Pancreas (tissue), 10 donors: ENCODE data around the gene CBY1. TPM values are rescaled to one million over a fixed set of nuclear protein-coding genes. Genes with fewer than 3 reads are reported as not detected.

Source experiments
- ATAC-seq, 4 donors: fragments of 200-7000 bp; cut with Tn5 transposase; one replicate each; pipeline versions ENCODE4 v1.8.0 to v1.9.1; 2020; ENCODE audit warnings: mild to moderate bottlenecking in 4 of 4, moderate library complexity in 4 of 4
- DNase-seq, 6 donors: peaks; one replicate each; pipeline ENCODE4 v3.0.0-alpha.2; 2020
- FAIRE-seq: peaks from 2 replicates; lab custom pipeline; 2012; peaks lifted over from hg19 to GRCh38; lab: Jason Lieb, UNC
- H3K27ac ChIP-seq, 4 donors: fragments of 200-600 bp; sonication (generic); 1 replicate in 3 of 4; 2 replicates in 1 of 4; pipeline versions ENCODE4 v1.5.0 to v1.8.0; 2020
- H3K27me3 ChIP-seq, 4 donors: fragments of 200-600 bp; one replicate each; pipeline ENCODE4 v1.8.0; 2021
- H3K36me3 ChIP-seq, 3 donors: fragments of 200-600 bp; sonication (generic) in 1 of 3; one replicate each; pipeline versions ENCODE4 v1.5.0 to v1.8.0; 2020 to 2021
- H3K4me1 ChIP-seq, 3 donors: fragments of 200-600 bp; one replicate each; pipeline ENCODE4 v1.8.0; 2021
- H3K4me3 ChIP-seq, 4 donors: fragments of 200-600 bp; sonication (generic) in 2 of 4; one replicate each; pipeline versions ENCODE4 v1.5.0 to v1.8.0; 2020 to 2021
- H3K9me3 ChIP-seq, 4 donors: fragments of 200-600 bp; one replicate each; pipeline ENCODE4 v1.8.0; 2021
- CTCF ChIP-seq, 4 donors: fragments of 200-600 bp; sonication (generic) in 3 of 4; IDR thresholded peaks; one replicate each; pipeline versions ENCODE4 v1.5.0 to v1.8.0; 2021; ENCODE audit warnings: antibody characterized with exemption in 4 of 4
- WGBS, 2 donors: extraction: QIAGEN DNeasy Blood & Tissue Kit; methylation state at CpG; one replicate each; pipeline ENCODE4 v1.1.7; 2013; 5-methylcytosine and 5-hydroxymethylcytosine counted together
- intact Hi-C, 3 donors: fragments of 100-400 bp; cut with DNase I; formaldehyde crosslinking; loops; one replicate each; pipeline versions ENCODE4 v1.11.1 to v1.14.2; 2022
- polyA plus RNA-seq, 2 donors: library from polyadenylated mRNA; stranded (reverse); fragments of 200-250 nt; gene quantifications; one replicate each; pipeline ENCODE4 v1.2.3, GENCODE V29; 2013
- total RNA-seq, 6 donors: library from RNA; stranded (reverse); fragmentation: NEBNext Ultra II Directional in 4 of 6; extraction: Animal tissue kit (Norgen Biotek cat#: 25700) in 4 of 6; gene quantifications; one replicate each; pipeline versions ENCODE4 v1.2.1 to v1.2.4, GENCODE V29; 2021 to 2023
- donor health status: healthy with polysubstance abuse.
- donor health status: DM: no; HTN: no; CAD: no; lungs with moderate emphysema.
- donor health status: DM: no; HTN: no; CAD: no.
- donor health status: control.
- donor health status: control.
- donor health status: Bipolar disorder and iron deficiency.
- donor health status: DM: yes; HTN: yes; CAD: no.
- donor health status: DM: no; HTN: no; CAD: no.
- donor health status: DM: no; HTN: no; CAD: no.
- donor health status: DM: yes; HTN: yes; CAD: no.

Gene CBY1
- total and polyA plus RNA-seq, 8 donors, result 15.3 to 37.1 (median 19.2) TPM

- no peaks in the 10 kb centered on the region for H3K27me3 ChIP-seq
- H3K36me3 ChIP-seq, result no peaks in the 10 kb centered on the region
- intact Hi-C loops, result no loop called here
- no peak for TF ChIP-seq CTCF (IDR thresholded peaks at IDR 0.05)
- ATAC-seq (peak in 2 of 4 donors; percentile 7 to 17), DNase-seq (no peak), FAIRE-seq (no peak)
- peaks cover 32 to 39% (median 37%) of the 10 kb centered on the region in 3 donors for H3K4me1 ChIP-seq
- peak overlapping the region in 3 of 4 donors; percentile 1 to 68 (median 58) for H3K27ac ChIP-seq
- 33 to 34% methylated on average over 3 of the region's 3 CpGs for WGBS, 2 donors
- H3K9me3 ChIP-seq, result no peaks in the 10 kb centered on the region
- peak overlapping the region in 1 of 4 donors; percentile 6 for H3K4me3 ChIP-seq
Observed at GRCh38 chr22:38696606-38697424, 40.4 kb downstream of the CBY1 start.

DNA sequence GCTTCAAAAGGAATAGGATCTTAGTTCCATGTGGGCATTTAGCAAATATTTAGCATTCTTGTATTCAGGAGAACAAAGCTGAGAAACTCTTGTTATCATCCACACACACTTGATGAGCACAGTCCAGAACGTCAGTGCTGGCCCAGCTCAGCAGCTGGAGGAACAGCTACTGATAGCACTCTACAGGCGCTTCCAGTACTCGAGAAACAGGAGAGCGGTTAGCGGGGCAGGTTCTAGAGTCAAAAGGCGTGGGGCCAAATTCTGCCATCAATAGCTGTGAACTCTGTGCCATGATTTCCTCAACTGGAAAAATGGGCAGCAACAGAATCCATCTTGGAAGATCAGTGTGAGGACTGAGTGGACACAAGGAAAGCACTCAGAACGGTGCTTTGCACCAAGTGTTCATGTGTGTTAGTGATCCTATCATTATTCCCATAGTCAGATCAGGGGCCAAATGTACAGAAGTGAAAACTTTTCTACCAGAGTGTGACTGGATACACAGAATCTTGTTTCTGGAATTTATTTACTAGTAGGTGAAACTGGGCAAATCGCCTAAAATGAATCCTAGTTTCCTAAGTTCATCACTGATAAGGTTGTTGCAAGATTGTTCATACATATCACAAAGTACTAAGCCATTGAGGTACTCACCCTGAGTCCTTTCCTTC lies 41.1 kb downstream of the CBY1 start:
- intact Hi-C loops, result no loop called here
- DNase-seq, result no peak
- H3K4me3 ChIP-seq, result peak overlapping the region in 2 of 4 donors; percentile 4 to 6

DNA sequence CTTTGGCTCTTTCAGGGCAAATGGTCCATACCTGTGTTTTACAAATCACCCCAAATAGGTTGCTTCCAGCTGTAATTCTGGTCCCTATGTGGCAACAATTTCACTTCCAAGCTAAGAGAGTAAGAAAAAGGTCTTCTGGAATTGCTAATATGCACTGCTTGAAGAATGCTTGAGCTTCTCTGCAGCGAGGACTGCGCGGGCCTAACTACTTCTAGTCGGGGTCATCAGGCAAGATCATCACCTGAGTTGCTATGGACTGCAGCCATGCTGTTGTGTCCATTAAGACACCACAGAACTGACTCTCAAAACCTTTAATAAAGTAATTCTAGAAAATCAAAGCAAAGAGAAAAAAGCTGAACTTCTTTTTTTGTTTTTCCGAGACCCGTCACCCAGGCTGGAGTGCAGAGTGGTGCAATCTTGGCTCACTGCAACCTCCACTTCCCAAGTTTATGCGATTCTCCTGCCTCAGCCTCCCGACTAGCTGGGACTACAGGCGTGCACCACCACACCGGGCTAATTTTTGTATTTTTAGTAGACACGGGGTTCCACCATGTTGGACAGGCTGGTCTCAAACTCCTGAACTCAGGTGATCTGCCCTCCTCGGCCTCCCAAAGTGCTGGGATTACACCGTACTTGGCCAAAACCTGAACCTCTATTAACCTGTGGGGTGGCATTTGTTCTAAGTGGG lies 42.1 kb downstream of the CBY1 start:
- no peak for ATAC-seq
- FAIRE-seq, result no peak
- no peak for DNase-seq
- Histone ChIP-seq H3K4me3 (peak overlapping the region in 2 of 4 donors; percentile 56 to 70), H3K9me3 (no peaks in the 10 kb centered on the region), H3K27ac (peak overlapping the region in 2 of 4 donors; percentile 58 to 97), H3K4me1 (peaks cover 32 to 39% (median 37%) of the 10 kb centered on the region in 3 donors), H3K27me3 (no peaks in the 10 kb centered on the region), H3K36me3 (no peaks in the 10 kb centered on the region)
- 92% methylated on average over 13 of the region's 13 CpGs for WGBS, 2 donors
- intact Hi-C loops, result no loop called here
- TF ChIP-seq CTCF (IDR thresholded peaks at IDR 0.05), result no peak

More for the DNA sequence above, 41.1 kb downstream of the CBY1 start:
- Histone ChIP-seq H3K27ac (peak overlapping the region in 2 of 4 donors; percentile 58 to 68), H3K4me1 (peaks cover 32 to 39% (median 37%) of the 10 kb centered on the region in 3 donors), H3K9me3 (no peaks in the 10 kb centered on the region), H3K36me3 (no peaks in the 10 kb centered on the region), H3K27me3 (no peaks in the 10 kb centered on the region)
- TF ChIP-seq CTCF (IDR thresholded peaks at IDR 0.05), result no peak
- WGBS, 2 donors, result 31 to 41% methylated on average over 8 of the region's 8 CpGs
- ATAC-seq (no peak), FAIRE-seq (no peak)

- intact Hi-C loops, result no loop called here
- Histone ChIP-seq H3K9me3 (no peaks in the 10 kb centered on the region), H3K36me3 (no peaks in the 10 kb centered on the region), H3K27ac (peak overlapping the region; percentile 17 to 99 (median 96)), H3K4me1 (peaks cover 32 to 39% (median 37%) of the 10 kb centered on the region in 3 donors), H3K4me3 (peak overlapping the region in 3 of 4 donors; percentile 56 to 70 (median 69)), H3K27me3 (no peaks in the 10 kb centered on the region)
- ATAC-seq (no peak), DNase-seq (no peak), FAIRE-seq (no peak)
- 41% methylated on average over 5 of the region's 5 CpGs for WGBS, 2 donors
- no peak for TF ChIP-seq CTCF (IDR thresholded peaks at IDR 0.05)
Observed at GRCh38 chr22:38699143-38699542, 42.7 kb downstream of the CBY1 start.
